ENCODE results near the gene CBX4.

DNA sequence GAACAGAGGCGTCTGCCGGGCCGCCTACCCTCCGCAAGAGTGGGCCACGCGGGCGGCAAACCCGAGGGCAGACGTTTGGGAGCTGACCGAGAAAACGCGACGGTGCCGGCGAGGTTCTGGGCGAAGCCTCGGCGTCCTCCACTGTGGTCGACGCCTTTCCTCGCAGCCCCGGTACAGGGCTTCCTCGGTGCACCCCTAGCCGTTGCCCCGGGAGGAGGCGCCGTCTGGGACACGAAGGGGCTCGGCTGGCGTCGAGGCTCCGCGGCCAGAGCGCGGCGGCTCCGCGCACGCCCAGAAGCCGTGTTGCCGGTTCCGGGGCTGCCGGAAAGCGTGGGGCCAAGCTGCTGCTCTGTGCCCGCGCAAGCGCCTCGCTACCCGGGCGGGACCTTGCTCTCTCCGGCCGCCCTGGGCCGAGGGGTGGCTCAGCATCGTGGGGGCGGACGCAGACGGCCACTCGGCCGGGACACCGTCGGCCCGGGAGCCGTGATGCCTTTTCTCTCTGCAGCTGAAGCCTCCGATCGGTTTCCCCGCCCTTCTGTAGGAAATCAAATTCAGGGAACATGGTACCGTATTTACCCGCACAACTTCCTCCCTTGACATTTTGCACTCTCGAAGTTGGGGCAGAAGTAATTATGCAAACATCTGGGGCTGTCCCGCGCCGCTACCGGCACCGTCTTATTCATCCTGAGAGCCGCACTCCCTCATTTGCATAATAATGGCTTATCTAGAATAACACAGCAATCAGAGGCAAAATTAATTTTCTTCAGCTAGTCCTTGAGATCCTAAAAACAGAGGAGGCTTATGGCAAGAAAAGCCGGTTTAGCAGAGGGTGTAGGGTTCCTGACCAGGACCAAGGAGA lies 35.0 kb downstream of the CBX4 start:
- TF ChIP-seq, protein P1, sequence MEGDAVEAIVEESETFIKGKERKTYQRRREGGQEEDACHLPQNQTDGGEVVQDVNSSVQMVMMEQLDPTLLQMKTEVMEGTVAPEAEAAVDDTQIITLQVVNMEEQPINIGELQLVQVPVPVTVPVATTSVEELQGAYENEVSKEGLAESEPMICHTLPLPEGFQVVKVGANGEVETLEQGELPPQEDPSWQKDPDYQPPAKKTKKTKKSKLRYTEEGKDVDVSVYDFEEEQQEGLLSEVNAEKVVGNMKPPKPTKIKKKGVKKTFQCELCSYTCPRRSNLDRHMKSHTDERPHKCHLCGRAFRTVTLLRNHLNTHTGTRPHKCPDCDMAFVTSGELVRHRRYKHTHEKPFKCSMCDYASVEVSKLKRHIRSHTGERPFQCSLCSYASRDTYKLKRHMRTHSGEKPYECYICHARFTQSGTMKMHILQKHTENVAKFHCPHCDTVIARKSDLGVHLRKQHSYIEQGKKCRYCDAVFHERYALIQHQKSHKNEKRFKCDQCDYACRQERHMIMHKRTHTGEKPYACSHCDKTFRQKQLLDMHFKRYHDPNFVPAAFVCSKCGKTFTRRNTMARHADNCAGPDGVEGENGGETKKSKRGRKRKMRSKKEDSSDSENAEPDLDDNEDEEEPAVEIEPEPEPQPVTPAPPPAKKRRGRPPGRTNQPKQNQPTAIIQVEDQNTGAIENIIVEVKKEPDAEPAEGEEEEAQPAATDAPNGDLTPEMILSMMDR (conservative IDR thresholded peaks at IDR 0.05 in 1 of 2, IDR thresholded peaks at IDR 0.05 in 1 of 2; ENCODE audit: low read depth in 1 of 2, low read length in 2 of 2): no peak
- TF ChIP-seq EZH2 (IDR thresholded peaks at IDR 0.05; ENCODE audit: low read length, missing control alignments): peak; percentile 92

All from fibroblast of lung (primary cell).